Panc1 (cell line): Measurements from ENCODE around the gene GPHN.

Source experiments
- CTCF ChIP-seq: fragments of 450-650 bp; IDR thresholded peaks from 2 replicates; pipeline ENCODE4 v1.5.1; 2017; ENCODE audit warnings: mild to moderate bottlenecking
- POLR2AphosphoS5 ChIP-seq: IDR thresholded peaks from 2 replicates; pipeline ENCODE4 v1.6.1; 2012; ENCODE audit warnings: mild to moderate bottlenecking, low read depth, low read length, moderate library complexity

- TF ChIP-seq POLR2AphosphoS5 (no peak), CTCF (no peak)
Measured at GRCh38 chr14:66955159-66955558, 447.2 kb downstream of the GPHN start.
